ENCODE measurements around the gene CRYAB. TPM values are rescaled to one million over a fixed set of nuclear protein-coding genes. Genes with fewer than 3 reads are reported as not detected.

CRYAB gene
- polyA plus RNA-seq (2013), result 13.0 and 16.7 TPM in 2 replicates

- Histone ChIP-seq H3K4me1 (ENCODE audit: control insufficient read depth in 1 of 2, insufficient read depth in 2 of 2, low read length in 2 of 2) (peaks cover 20 to 24% of the 10 kb centered on the region in 2 experiments), H2BK5ac (ENCODE audit: low read depth, low read length, poor library complexity) (no peak within 1 kb of the TSS), H3K27ac (ENCODE audit: low read depth, low read length) (no peak within 1 kb of the TSS), H3K79me2 (ENCODE audit: control insufficient read depth, insufficient read depth, low read length, poor library complexity) (no peaks in the 10 kb centered on the region), H3K23ac (ENCODE audit: low read length) (no peak within 1 kb of the TSS), H3K79me1 (ENCODE audit: low read length) (peaks cover 8% of the 10 kb centered on the region), H3K18ac (ENCODE audit: low read length) (peak within 1 kb of the TSS; percentile 5), H3K9me3 (ENCODE audit: insufficient read depth, low read depth, low read length) (peaks cover 2% of the 10 kb centered on the region), H3K14ac (ENCODE audit: low read length) (peak within 1 kb of the TSS; percentile 53), H3K9ac (ENCODE audit: low read length) (peak within 1 kb of the TSS; percentile 9), H3K36me3 (ENCODE audit: control insufficient read depth in 1 of 2, insufficient read depth in 2 of 2, low read length in 2 of 2) (no peaks in the 10 kb centered on the region), H2AK5ac (ENCODE audit: low read length) (peak within 1 kb of the TSS; percentile 56), H4K12ac (ENCODE audit: low read depth, low read length) (peak within 1 kb of the TSS; percentile 2), H2BK12ac (ENCODE audit: low read length) (peak within 1 kb of the TSS; percentile 62), H3K4me3 (ENCODE audit: low read depth, low read length) (no peak within 1 kb of the TSS), H2AFZ (ENCODE audit: insufficient read depth, low read length, poor library complexity) (no peak within 1 kb of the TSS), H4K91ac (ENCODE audit: low read depth, low read length) (peak within 1 kb of the TSS; percentile 52), H3K27me3 (ENCODE audit: insufficient read depth, low read length) (no peaks in the 10 kb centered on the region), H2BK120ac (ENCODE audit: insufficient read depth, low read length, poor library complexity) (peak within 1 kb of the TSS; percentile 38), H3K4me2 (ENCODE audit: low read length) (peak within 1 kb of the TSS; percentile 17), H3K4ac (ENCODE audit: low read depth, low read length) (no peak within 1 kb of the TSS), H4K8ac (ENCODE audit: low read depth, low read length) (peak within 1 kb of the TSS; percentile 9)
- peak; percentile 80 to 89 for DNase-seq
- WGBS (ENCODE audit: extremely low coverage, insufficient coverage, insufficient read length), result no CpG with 5 or more reads among the region's 17 CpGs
Observed at GRCh38 chr11:111911563-111912401, at the start of gene CRYAB. CRYAB (minus strand) TSS chr11:111911770; CDS start chr11:111911724, 46 bp downstream.

GRCh38 chr11:111960916-111961315 is 49.3 kb upstream of the CRYAB start:
- no peak overlapping the region for H3K4ac ChIP-seq (ENCODE audit: low read depth, low read length)
- no peak overlapping the region for H2BK120ac ChIP-seq (ENCODE audit: insufficient read depth, low read length, poor library complexity)
- DNase-seq, result peak; percentile 70 to 71
- no peak overlapping the region for H2AFZ ChIP-seq (ENCODE audit: insufficient read depth, low read length, poor library complexity)
- no peak overlapping the region for H2BK5ac ChIP-seq (ENCODE audit: low read depth, low read length, poor library complexity)
- no peak overlapping the region for H4K91ac ChIP-seq (ENCODE audit: low read depth, low read length)
- H3K27me3 ChIP-seq (ENCODE audit: insufficient read depth, low read length), result no peaks in the 10 kb centered on the region
- H3K4me2 ChIP-seq (ENCODE audit: low read length), result no peak overlapping the region
- H3K23ac ChIP-seq (ENCODE audit: low read length), result no peak overlapping the region
- H2BK12ac ChIP-seq (ENCODE audit: low read length), result no peak overlapping the region
- no peaks in the 10 kb centered on the region for H3K79me2 ChIP-seq (ENCODE audit: control insufficient read depth, insufficient read depth, low read length, poor library complexity)
- no peak overlapping the region for H3K18ac ChIP-seq (ENCODE audit: low read length)
- peaks cover 6% of the 10 kb centered on the region for H3K9me3 ChIP-seq (ENCODE audit: insufficient read depth, low read depth, low read length)
- H3K79me1 ChIP-seq (ENCODE audit: low read length), result no peaks in the 10 kb centered on the region
- H3K4me1 ChIP-seq (ENCODE audit: control insufficient read depth in 1 of 2, insufficient read depth in 2 of 2, low read length in 2 of 2), result no peaks in the 10 kb centered on the region
- H3K27ac ChIP-seq (ENCODE audit: low read depth, low read length), result no peak overlapping the region
- no peak overlapping the region for H3K4me3 ChIP-seq (ENCODE audit: low read depth, low read length)
- no peak overlapping the region for H4K8ac ChIP-seq (ENCODE audit: low read depth, low read length)
- no peak overlapping the region for H3K9ac ChIP-seq (ENCODE audit: low read length)
- no peak overlapping the region for H2AK5ac ChIP-seq (ENCODE audit: low read length)
- no CpG with 5 or more reads among the region's 5 CpGs for WGBS (ENCODE audit: extremely low coverage, insufficient coverage, insufficient read length)
- no peak overlapping the region for H3K14ac ChIP-seq (ENCODE audit: low read length)
- H3K36me3 ChIP-seq (ENCODE audit: control insufficient read depth in 1 of 2, insufficient read depth in 2 of 2, low read length in 2 of 2), result no peaks in the 10 kb centered on the region
- H4K12ac ChIP-seq (ENCODE audit: low read depth, low read length), result no peak overlapping the region

GRCh38 chr11:111957663-111958444 is 46.3 kb upstream of the CRYAB start:
- H3K4me2 ChIP-seq (ENCODE audit: low read length), result no peak overlapping the region
- H3K18ac ChIP-seq (ENCODE audit: low read length), result no peak overlapping the region
- WGBS (ENCODE audit: extremely low coverage, insufficient coverage, insufficient read length), result no CpG with 5 or more reads among the region's 12 CpGs
- no peaks in the 10 kb centered on the region for H3K36me3 ChIP-seq (ENCODE audit: control insufficient read depth in 1 of 2, insufficient read depth in 2 of 2, low read length in 2 of 2)
- H3K4ac ChIP-seq (ENCODE audit: low read depth, low read length), result no peak overlapping the region
- H2BK5ac ChIP-seq (ENCODE audit: low read depth, low read length, poor library complexity), result no peak overlapping the region
- no peak overlapping the region for H3K9ac ChIP-seq (ENCODE audit: low read length)
- H3K79me1 ChIP-seq (ENCODE audit: low read length), result no peaks in the 10 kb centered on the region
- no peak overlapping the region for H2BK12ac ChIP-seq (ENCODE audit: low read length)
- no peak overlapping the region for H4K91ac ChIP-seq (ENCODE audit: low read depth, low read length)
- H3K14ac ChIP-seq (ENCODE audit: low read length), result no peak overlapping the region
- no peak overlapping the region for H3K4me3 ChIP-seq (ENCODE audit: low read depth, low read length)
- H2AK5ac ChIP-seq (ENCODE audit: low read length), result no peak overlapping the region
- no peak overlapping the region for H4K12ac ChIP-seq (ENCODE audit: low read depth, low read length)
- H3K23ac ChIP-seq (ENCODE audit: low read length), result no peak overlapping the region
- H3K27me3 ChIP-seq (ENCODE audit: insufficient read depth, low read length), result no peaks in the 10 kb centered on the region
- no peaks in the 10 kb centered on the region for H3K79me2 ChIP-seq (ENCODE audit: control insufficient read depth, insufficient read depth, low read length, poor library complexity)
- H3K9me3 ChIP-seq (ENCODE audit: insufficient read depth, low read depth, low read length), result peaks cover 6% of the 10 kb centered on the region
- H2BK120ac ChIP-seq (ENCODE audit: insufficient read depth, low read length, poor library complexity), result no peak overlapping the region
- no peak overlapping the region for H2AFZ ChIP-seq (ENCODE audit: insufficient read depth, low read length, poor library complexity)
- no peak for DNase-seq
- no peak overlapping the region for H4K8ac ChIP-seq (ENCODE audit: low read depth, low read length)
- H3K27ac ChIP-seq (ENCODE audit: low read depth, low read length), result no peak overlapping the region
- H3K4me1 ChIP-seq (ENCODE audit: control insufficient read depth in 1 of 2, insufficient read depth in 2 of 2, low read length in 2 of 2), result no peaks in the 10 kb centered on the region

DNA sequence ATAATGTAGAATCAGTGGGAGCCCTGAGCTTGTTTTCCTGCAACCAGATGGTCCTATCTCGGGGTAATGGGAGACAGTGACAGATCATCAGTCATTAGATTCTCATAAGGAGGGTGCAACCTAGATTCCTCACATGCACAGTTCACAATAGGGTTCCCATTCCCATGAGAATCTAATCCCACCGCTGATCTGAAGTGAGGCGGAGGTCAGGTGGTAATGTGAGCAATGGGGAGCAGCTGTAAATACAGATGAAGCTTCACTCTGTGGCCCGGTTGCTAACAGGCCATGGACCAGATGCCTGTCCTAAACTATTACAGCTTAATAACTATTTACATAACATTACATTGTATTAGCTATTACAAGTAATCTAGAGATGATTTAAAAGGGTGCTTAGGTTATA is 42.6 kb upstream of the CRYAB start:
- Histone ChIP-seq H4K12ac (ENCODE audit: low read depth, low read length) (no peak overlapping the region), H3K14ac (ENCODE audit: low read length) (no peak overlapping the region), H2AK5ac (ENCODE audit: low read length) (no peak overlapping the region), H3K79me2 (ENCODE audit: control insufficient read depth, insufficient read depth, low read length, poor library complexity) (no peaks in the 10 kb centered on the region), H3K36me3 (ENCODE audit: control insufficient read depth in 1 of 2, insufficient read depth in 2 of 2, low read length in 2 of 2) (no peaks in the 10 kb centered on the region), H3K23ac (ENCODE audit: low read length) (no peak overlapping the region), H2BK120ac (ENCODE audit: insufficient read depth, low read length, poor library complexity) (no peak overlapping the region), H3K9ac (ENCODE audit: low read length) (no peak overlapping the region), H3K4me1 (ENCODE audit: control insufficient read depth in 1 of 2, insufficient read depth in 2 of 2, low read length in 2 of 2) (no peaks in the 10 kb centered on the region), H3K18ac (ENCODE audit: low read length) (no peak overlapping the region), H3K79me1 (ENCODE audit: low read length) (no peaks in the 10 kb centered on the region), H3K4me2 (ENCODE audit: low read length) (no peak overlapping the region), H3K27ac (ENCODE audit: low read depth, low read length) (no peak overlapping the region), H4K8ac (ENCODE audit: low read depth, low read length) (no peak overlapping the region), H2AFZ (ENCODE audit: insufficient read depth, low read length, poor library complexity) (no peak overlapping the region), H3K27me3 (ENCODE audit: insufficient read depth, low read length) (no peaks in the 10 kb centered on the region), H4K91ac (ENCODE audit: low read depth, low read length) (no peak overlapping the region), H3K4ac (ENCODE audit: low read depth, low read length) (no peak overlapping the region), H3K4me3 (ENCODE audit: low read depth, low read length) (no peak overlapping the region), H2BK12ac (ENCODE audit: low read length) (no peak overlapping the region), H3K9me3 (ENCODE audit: insufficient read depth, low read depth, low read length) (peaks cover 6% of the 10 kb centered on the region), H2BK5ac (ENCODE audit: low read depth, low read length, poor library complexity) (no peak overlapping the region)
- WGBS (ENCODE audit: extremely low coverage, insufficient coverage, insufficient read length), result no CpG with 5 or more reads among the region's 4 CpGs
- DNase-seq, result no peak

Data from trophoblast cell (in vitro differentiated cells and primary cell).